Spleen (tissue), 11 donors: ENCODE data around the gene PHLDB1. TPM values are rescaled to one million over a fixed set of nuclear protein-coding genes. Genes with fewer than 3 reads are reported as not detected.
A peak's percentile ranks its signal among the peaks of the same experiment; 100 is the strongest.

ENCODE experiments used
- DNase-seq: peaks from one replicate; pipeline ENCODE4 v3.0.0-alpha.2; 2020
- H3K27ac ChIP-seq, 8 donors: fragments of 200-600 bp; sonication (generic) in 7 of 8; 1 replicate in 4 of 8; 2 replicates in 4 of 8; pipeline versions ENCODE4 v1.5.0 to v1.8.0; 2016 to 2021; ENCODE audit warnings: inconsistent platforms in 4 of 8, mild to moderate bottlenecking in 4 of 8, moderate library complexity in 1 of 8
- H3K27me3 ChIP-seq, 7 donors: fragments of 200-600 bp; sonication (generic) in 6 of 7; replicated peaks in 1 of 7; 1 replicate in 4 of 7; 2 replicates in 3 of 7; pipeline versions ENCODE4 v1.5.0 to v1.8.0; 2016 to 2021; ENCODE audit warnings: inconsistent platforms in 3 of 7, mild to moderate bottlenecking in 1 of 7
- H3K36me3 ChIP-seq, 6 donors: fragments of 200-600 bp; sonication (generic) in 5 of 6; 1 replicate in 4 of 6; 2 replicates in 2 of 6; pipeline versions ENCODE4 v1.5.0 to v1.8.0; 2016 to 2021; ENCODE audit warnings: inconsistent platforms in 2 of 6
- H3K4me1 ChIP-seq, 6 donors: fragments of 200-600 bp; sonication (generic) in 5 of 6; 1 replicate in 3 of 6; 2 replicates in 3 of 6; pipeline versions ENCODE4 v1.5.0 to v1.8.0; 2016 to 2021; ENCODE audit warnings: inconsistent platforms in 3 of 6
- H3K4me3 ChIP-seq, 8 donors: fragments of 200-600 bp; sonication (generic) in 7 of 8; 1 replicate in 4 of 8; 2 replicates in 4 of 8; pipeline versions ENCODE4 v1.5.0 to v1.8.0; 2016 to 2021; ENCODE audit warnings: inconsistent platforms in 4 of 8, mild to moderate bottlenecking in 4 of 8, moderate library complexity in 2 of 8
- H3K9me3 ChIP-seq, 8 donors: fragments of 200-600 bp; sonication (generic) in 7 of 8; 1 replicate in 4 of 8; 2 replicates in 4 of 8; pipeline versions ENCODE4 v1.5.0 to v1.8.0; 2016 to 2021; ENCODE audit warnings: inconsistent platforms in 4 of 8
- CTCF ChIP-seq, 11 experiments: fragments of 200-600 bp in 7 of 11; fragments of 450-650 bp in 4 of 11; sonication (generic) in 4 of 11; IDR thresholded peaks in 8 of 11; conservative IDR thresholded peaks in 3 of 11; 1 replicate in 7 of 11; 2 replicates in 4 of 11; pipeline versions ENCODE4 v1.4.0 to v1.8.0; 2016 to 2021; ENCODE audit warnings: antibody characterized with exemption in 11 of 11, inconsistent platforms in 4 of 11, mild to moderate bottlenecking in 1 of 11
- POLR2A ChIP-seq, 3 donors: fragments of 450-650 bp; IDR thresholded peaks; one replicate each; pipeline ENCODE4 v1.5.1; 2017; ENCODE audit warnings: antibody characterized with exemption in 3 of 3, mild to moderate bottlenecking in 1 of 3
- POLR2AphosphoS5 ChIP-seq, 3 donors: sonication (generic); formaldehyde crosslinking; IDR thresholded peaks; one replicate each; pipeline ENCODE4 v1.5.1; 2017; ENCODE audit warnings: antibody characterized with exemption in 3 of 3
- WGBS, 5 donors: extraction: QIAGEN DNeasy Blood & Tissue Kit in 3 of 5; methylation state at CpG; one replicate each; pipeline versions ENCODE4 v1.1.5 to v1.1.7; 2013 to 2018; 5-methylcytosine and 5-hydroxymethylcytosine counted together
- intact Hi-C: fragments of 100-400 bp; cut with DNase I; formaldehyde crosslinking; loops from one replicate; pipeline ENCODE4 v1.15.0; 2023; ENCODE audit warnings: low total_unique reads
- polyA plus RNA-seq, 3 donors: library from polyadenylated mRNA; stranded (reverse); fragments of 200-250 nt; gene quantifications; one replicate each; pipeline ENCODE4 v1.2.1, GENCODE V29; 2013
- total RNA-seq, 7 donors: library from RNA; depleted of rRNA in 3 of 7; stranded (reverse); fragments of >200 nt in 3 of 7; fragmentation: NEBNext Ultra II Directional in 4 of 7; extraction: Animal tissue kit (Norgen Biotek cat#: 25700) in 4 of 7; gene quantifications; one replicate each; pipeline versions ENCODE4 v1.1.0 to v1.2.1, GENCODE V29; 2016 to 2021
- donor health status: healthy with polysubstance abuse.
- donor health status: DM: no; HTN: no; CAD: no; lungs with moderate emphysema.
- donor health status: DM: no; HTN: no; CAD: no.
- donor health status: Bipolar disorder and iron deficiency.
- donor health status: healthy.
- donor health status: DM: no; HTN: no; CAD: no.
- donor health status: DM: yes; HTN: yes; CAD: no.

The PHLDB1 gene
- total and polyA plus RNA-seq, 10 donors, result 13.0 to 162 (median 69.9) TPM

- Histone ChIP-seq H3K9me3 (no peaks in the 10 kb centered on the region), H3K4me1 (peaks cover 23 to 73% (median 56%) of the 10 kb centered on the region in 6 donors), H3K36me3 (peaks cover 0 to 29% (median 6%) of the 10 kb centered on the region in 6 donors), H3K27me3 (peaks cover 0 to 27% (median 8%) of the 10 kb centered on the region in 7 donors), H3K4me3 (peak overlapping the region; percentile 16 to 65 (median 34)), H3K27ac (peak overlapping the region; percentile 66 to 82 (median 72))
- intact Hi-C loops, result no loop called here
- 0 to 7% (median 5%) methylated on average over 30 to 38 of the region's 38 CpGs for WGBS, 5 donors
- TF ChIP-seq POLR2AphosphoS5 (IDR thresholded peaks at IDR 0.05), result peak; percentile 26 to 77 (median 65)
- TF ChIP-seq CTCF (IDR thresholded peaks at IDR 0.05 in 8 of 11, conservative IDR thresholded peaks at IDR 0.05 in 3 of 11), result no peak
- DNase-seq, result peak; percentile 87
These were observed 13.8 kb downstream of the PHLDB1 start for GRCh38 chr11:118621071-118621783.

DNA sequence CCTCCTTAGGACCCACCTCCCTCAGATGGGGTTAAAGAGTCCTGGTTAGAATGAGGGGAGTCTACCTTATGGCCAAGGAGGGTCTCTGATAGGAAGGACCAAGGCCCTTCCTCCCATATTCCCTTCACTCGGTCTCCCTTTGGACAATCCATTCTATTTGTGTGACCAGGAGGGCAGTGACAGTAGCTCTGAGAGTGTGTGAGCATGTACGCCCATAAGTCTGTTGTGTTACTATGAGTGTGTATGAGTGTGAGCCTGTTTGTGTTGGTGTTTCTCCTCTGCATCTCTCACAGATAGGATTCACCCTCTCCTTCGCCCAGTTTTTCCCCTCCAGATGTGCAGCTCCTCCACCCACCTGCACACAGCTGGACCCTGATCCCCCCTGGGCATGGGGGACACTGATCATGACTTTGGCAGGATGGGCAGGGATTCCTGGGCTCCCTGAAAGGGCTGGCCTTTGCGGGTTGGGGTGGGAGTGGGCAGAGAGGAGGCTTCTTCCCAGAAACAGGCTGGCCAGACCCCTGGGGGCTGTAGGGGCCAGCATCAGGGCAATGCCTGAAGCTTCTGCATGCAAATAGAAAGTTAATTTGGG is 14.5 kb downstream of the PHLDB1 start:
- H3K4me1 ChIP-seq, result peaks cover 21 to 67% (median 56%) of the 10 kb centered on the region in 6 donors
- intact Hi-C loops, result no loop called here
- peaks cover 0 to 29% (median 6%) of the 10 kb centered on the region in 6 donors for H3K36me3 ChIP-seq
- DNase-seq, result peak; percentile 53
- H3K4me3 ChIP-seq, result peak overlapping the region; percentile 16 to 65 (median 34)
- WGBS, 5 donors, result 40 to 68% (median 60%) methylated on average over 4 of the region's 4 CpGs
- H3K27ac ChIP-seq, result peak overlapping the region; percentile 66 to 82 (median 72)
- TF ChIP-seq CTCF (IDR thresholded peaks at IDR 0.05 in 8 of 11, conservative IDR thresholded peaks at IDR 0.05 in 3 of 11), result no peak
- no peak for TF ChIP-seq POLR2AphosphoS5 (IDR thresholded peaks at IDR 0.05)
- TF ChIP-seq POLR2A (IDR thresholded peaks at IDR 0.05), result no peak
- no peaks in the 10 kb centered on the region for H3K9me3 ChIP-seq
- peaks cover 0 to 27% (median 8%) of the 10 kb centered on the region in 7 donors for H3K27me3 ChIP-seq

- peak; percentile 58 for DNase-seq
- intact Hi-C loops, result no loop called here
- Histone ChIP-seq H3K27me3 (peaks cover 0 to 27% (median 8%) of the 10 kb centered on the region in 7 donors), H3K36me3 (peaks cover 0 to 31% (median 12%) of the 10 kb centered on the region in 6 donors), H3K4me3 (peak overlapping the region in 6 of 8 donors; percentile 32 to 65 (median 36)), H3K4me1 (peaks cover 16 to 59% (median 51%) of the 10 kb centered on the region in 6 donors), H3K9me3 (no peaks in the 10 kb centered on the region), H3K27ac (peak overlapping the region in 7 of 8 donors; percentile 22 to 82 (median 74))
- 55 to 73% (median 66%) methylated on average over 8 to 9 of the region's 9 CpGs for WGBS, 5 donors
- TF ChIP-seq POLR2A (IDR thresholded peaks at IDR 0.05), result no peak
These were observed 15.2 kb downstream of the PHLDB1 start for GRCh38 chr11:118622376-118623268.

DNA sequence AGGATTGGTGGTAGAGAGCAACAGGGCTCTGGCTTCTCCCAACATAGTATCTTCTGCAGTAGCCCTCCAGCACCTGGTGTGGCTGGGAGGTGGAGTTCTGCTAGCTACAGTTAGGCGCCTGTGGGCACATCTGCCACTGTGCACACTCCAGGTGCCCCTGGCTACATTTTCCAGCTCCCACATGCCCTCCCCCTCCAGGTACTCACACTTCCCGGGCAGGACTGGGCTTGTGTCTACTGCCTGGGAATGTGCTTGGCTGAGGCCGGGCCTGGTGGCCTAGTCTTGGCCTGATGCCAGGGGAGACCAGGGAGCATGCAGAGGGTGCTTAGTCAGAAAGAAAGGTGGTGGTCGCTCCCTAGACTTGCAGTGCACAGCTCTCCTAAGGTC is 15.8 kb downstream of the PHLDB1 start:
- WGBS, 5 donors, result 48 to 73% (median 72%) methylated on average over 3 to 4 of the region's 4 CpGs
- intact Hi-C loops, result no loop called here

More for the DNA sequence above, 15.8 kb downstream of the PHLDB1 start:
- Histone ChIP-seq H3K36me3 (peaks cover 0 to 38% (median 17%) of the 10 kb centered on the region in 6 donors), H3K4me3 (no peak overlapping the region), H3K9me3 (no peaks in the 10 kb centered on the region), H3K27ac (peak overlapping the region in 2 of 8 donors; percentile 78 to 82), H3K27me3 (peaks cover 0 to 27% (median 8%) of the 10 kb centered on the region in 7 donors), H3K4me1 (peaks cover 14 to 53% (median 48%) of the 10 kb centered on the region in 6 donors)
- no peak for TF ChIP-seq CTCF (IDR thresholded peaks at IDR 0.05 in 8 of 11, conservative IDR thresholded peaks at IDR 0.05 in 3 of 11)
- no peak for TF ChIP-seq POLR2AphosphoS5 (IDR thresholded peaks at IDR 0.05)
- no peak for TF ChIP-seq POLR2A (IDR thresholded peaks at IDR 0.05)
- DNase-seq, result peak; percentile 47
